GM19463 (cell line): Measurements from ENCODE around the gene CREBRF.
"Not testable (repeated sequence)": the region's sequence is repeated elsewhere in the genome, so short reads cannot be mapped to it uniquely, and the experiment has no call there.

Experiments used
- ATAC-seq: cut with Tn5 transposase; IDR thresholded peaks from one replicate; pipeline ENCODE4 v1.9.1; 2021; ENCODE audit warnings: mild to moderate bottlenecking, moderate library complexity; ENCODE audit not compliant: unreplicated experiment

CREBRF gene

GRCh38 chr5:173033923-173034322 is 22.2 kb upstream of the CREBRF start:
- ATAC-seq = no peak

GRCh38 chr5:173035904-173036707 is 20.0 kb upstream of the CREBRF start:
- peak; percentile 62 for ATAC-seq

- no peak for ATAC-seq
These were observed 17.0 kb upstream of the CREBRF start for GRCh38 chr5:173039188-173039587.

GRCh38 chr5:173039964-173040363 is 16.2 kb upstream of the CREBRF start:
- ATAC-seq = no peak

GRCh38 chr5:173041881-173042762 is 14.0 kb upstream of the CREBRF start:
- no peak for ATAC-seq

GRCh38 chr5:173042763-173043107 is 13.4 kb upstream of the CREBRF start:
- ATAC-seq = no peak

GRCh38 chr5:173045474-173045873 is 10.7 kb upstream of the CREBRF start:
- no peak for ATAC-seq

- ATAC-seq = not testable (repeated sequence)
These were observed 8.9 kb upstream of the CREBRF start for GRCh38 chr5:173047096-173047837.

- ATAC-seq = no peak
These were observed 8.4 kb upstream of the CREBRF start for GRCh38 chr5:173047838-173048105.

GRCh38 chr5:173050791-173051190 is 5.4 kb upstream of the CREBRF start:
- no peak for ATAC-seq

GRCh38 chr5:173051746-173052145 is 4.4 kb upstream of the CREBRF start:
- ATAC-seq = no peak

- ATAC-seq = no peak
These were observed 3.1 kb upstream of the CREBRF start for GRCh38 chr5:173053041-173053440.

- ATAC-seq = no peak
These were observed 970 bp upstream of the CREBRF start for GRCh38 chr5:173055042-173055721.

GRCh38 chr5:173055722-173055982 is 500 bp upstream of the CREBRF start:
- ATAC-seq = no peak

- peak; percentile 27 for ATAC-seq
These were observed 570 bp downstream of the CREBRF start for GRCh38 chr5:173056783-173057061.

- ATAC-seq = peak; percentile 70
These were observed 1.1 kb downstream of the CREBRF start for GRCh38 chr5:173057062-173057924.

- no peak for ATAC-seq
These were observed 6.0 kb downstream of the CREBRF start for GRCh38 chr5:173062141-173062540.

- peak; percentile 54 for ATAC-seq
These were observed 9.0 kb downstream of the CREBRF start for GRCh38 chr5:173065155-173065554.

- no peak for ATAC-seq
These were observed 13.5 kb downstream of the CREBRF start for GRCh38 chr5:173069671-173070070.

GRCh38 chr5:173075137-173075843 is 19.1 kb downstream of the CREBRF start:
- ATAC-seq = no peak
